SKM-1 (cell line): ENCODE measurements around the gene VPS13C.

Experiments
- DNase-seq: peaks from one replicate; lab custom pipeline; 2025; ENCODE audit not compliant: unreplicated experiment; lab: John Stamatoyannopoulos, UW

VPS13C gene

DNA sequence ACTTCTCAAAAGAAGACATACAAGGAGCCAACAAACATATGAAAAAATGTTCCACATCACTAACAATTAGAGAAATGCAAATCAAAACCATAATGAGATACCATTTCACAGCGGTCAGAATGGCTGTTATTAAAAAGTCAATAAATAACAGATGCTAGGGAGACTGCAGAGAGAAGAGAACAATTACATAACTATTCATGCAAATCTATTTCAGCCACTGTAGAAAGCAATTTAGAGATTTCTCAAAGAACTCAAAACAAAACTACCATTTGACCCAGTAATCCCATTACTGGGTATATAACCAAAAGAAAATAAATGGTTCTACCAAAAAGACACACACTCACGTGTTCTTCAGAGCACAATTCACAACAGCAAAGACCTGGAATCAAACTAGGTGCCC lies 116.3 kb downstream of the VPS13C start:
- no peak for DNase-seq

DNA sequence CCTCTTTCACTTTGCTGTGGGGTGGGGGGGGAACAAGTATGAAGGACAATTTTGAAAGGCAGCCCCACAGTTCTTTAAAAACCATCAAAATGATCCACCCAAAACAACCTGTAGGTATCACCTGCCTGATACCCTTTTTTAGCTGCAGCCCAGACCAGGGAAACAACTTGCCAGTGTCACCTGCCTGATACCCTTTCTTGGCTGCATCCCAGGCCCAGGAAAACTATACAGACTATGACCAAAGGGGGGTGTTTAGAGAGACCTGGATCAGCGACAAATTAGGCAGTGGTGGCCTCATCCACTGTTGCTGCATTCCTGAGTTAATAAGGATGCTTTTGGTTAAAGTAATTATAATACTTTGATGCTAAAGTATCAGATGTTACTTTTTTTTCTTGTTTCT lies 122.0 kb downstream of the VPS13C start:
- no peak for DNase-seq

DNA sequence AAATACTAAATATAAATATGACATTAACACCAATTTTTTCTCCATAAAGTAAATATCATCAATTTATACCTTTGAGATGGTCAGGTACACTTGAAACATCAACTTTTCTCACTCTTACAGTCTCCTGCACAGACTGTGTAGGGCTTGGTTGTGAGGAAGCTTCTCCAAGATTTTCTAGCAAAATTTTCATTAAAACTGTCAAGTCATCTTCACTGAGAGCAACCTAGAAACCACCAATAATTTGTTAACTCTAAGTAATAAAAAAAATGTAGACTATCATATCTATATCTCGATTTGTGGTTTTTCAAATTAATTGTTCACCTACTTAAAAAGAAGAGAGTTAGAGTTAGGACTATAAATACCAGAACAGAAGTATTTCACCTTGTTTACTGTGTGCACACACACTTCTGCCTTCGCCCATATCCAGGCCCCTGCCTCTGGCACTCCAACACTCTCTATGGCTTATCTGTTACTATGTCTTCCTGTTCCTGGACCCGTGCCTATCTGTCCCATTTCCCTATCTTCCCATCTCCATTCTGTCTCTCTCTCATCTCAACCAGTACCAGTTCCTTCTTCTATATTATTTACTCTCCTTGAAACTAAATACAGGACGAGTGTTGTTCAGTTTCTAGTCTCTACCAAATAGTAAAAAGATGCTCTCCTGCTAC lies 123.6 kb downstream of the VPS13C start:
- DNase-seq: no peak

DNA sequence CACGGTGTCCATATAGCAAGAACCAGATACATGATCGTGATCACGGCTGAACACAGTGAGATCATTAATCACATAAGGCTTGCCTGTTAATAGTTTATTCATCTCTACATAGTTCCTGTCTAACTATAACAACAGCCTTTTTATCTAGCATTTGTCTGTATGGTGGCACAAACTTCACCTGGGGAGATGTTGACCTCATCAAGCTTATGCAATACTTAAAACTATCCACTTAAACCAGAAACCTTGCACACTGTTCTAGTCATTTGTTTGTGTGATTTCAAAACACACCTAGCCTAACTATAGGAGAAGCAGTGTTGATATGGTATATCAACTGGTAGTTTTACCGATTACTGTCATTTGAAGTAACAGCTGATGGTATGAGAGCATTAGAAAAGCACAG lies 124.8 kb downstream of the VPS13C start:
- no peak for DNase-seq

DNA sequence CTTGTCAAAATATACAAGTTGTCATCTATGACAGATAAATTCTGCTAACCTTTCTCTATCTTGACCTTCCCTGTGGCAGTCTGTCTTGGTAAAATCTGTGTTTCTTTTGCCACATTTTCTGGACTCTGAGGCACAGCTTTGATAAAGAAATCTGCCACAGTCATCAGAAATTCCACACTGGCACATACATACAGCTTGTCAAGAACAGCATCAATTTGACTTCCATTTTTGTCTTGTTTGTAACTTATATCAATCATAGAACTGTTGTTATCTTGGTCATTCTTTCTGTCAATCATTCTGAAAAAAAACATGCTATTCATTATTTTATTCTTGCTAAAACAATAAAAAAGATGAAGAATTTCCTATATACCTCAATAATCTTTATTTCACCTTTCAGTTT lies 130.8 kb downstream of the VPS13C start:
- no peak for DNase-seq

DNA sequence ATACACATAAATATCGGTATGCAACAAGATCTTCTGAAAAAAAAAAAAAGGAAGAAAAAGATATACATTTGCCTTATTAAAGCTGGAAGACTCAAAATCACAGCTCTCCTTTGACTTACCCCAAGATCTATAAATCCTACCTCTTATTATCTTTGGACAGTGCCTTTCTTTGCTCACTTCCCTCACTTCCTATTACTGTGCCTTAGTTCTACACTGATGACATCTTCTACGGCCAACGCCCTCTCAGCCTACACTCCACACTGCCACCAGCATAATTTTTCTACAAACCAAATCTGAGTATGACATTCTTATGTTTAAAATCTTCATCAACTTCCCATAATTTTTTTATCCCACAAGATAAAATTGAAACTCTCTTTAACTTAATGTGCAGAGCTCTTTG lies 137.1 kb downstream of the VPS13C start:
- DNase-seq: no peak

DNA sequence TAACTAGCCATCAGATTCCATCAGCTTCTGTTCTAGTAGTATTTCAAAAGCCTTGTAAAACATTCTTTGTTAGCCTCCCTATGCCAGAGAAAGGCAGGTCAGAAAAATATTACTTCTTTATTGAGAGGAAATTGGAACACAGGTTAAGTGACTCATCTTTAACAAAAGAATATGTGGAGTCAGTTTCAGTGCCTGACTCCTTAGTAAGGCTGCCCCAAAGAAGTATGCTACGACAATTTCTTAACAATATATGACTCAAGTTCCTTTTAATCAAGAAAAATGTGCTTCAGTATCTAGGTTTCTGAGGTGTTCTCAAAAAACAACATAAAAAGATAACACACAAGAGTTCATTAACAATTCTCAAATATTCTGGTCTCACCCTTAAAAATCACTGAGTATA lies 139.2 kb downstream of the VPS13C start:
- DNase-seq: no peak

DNA sequence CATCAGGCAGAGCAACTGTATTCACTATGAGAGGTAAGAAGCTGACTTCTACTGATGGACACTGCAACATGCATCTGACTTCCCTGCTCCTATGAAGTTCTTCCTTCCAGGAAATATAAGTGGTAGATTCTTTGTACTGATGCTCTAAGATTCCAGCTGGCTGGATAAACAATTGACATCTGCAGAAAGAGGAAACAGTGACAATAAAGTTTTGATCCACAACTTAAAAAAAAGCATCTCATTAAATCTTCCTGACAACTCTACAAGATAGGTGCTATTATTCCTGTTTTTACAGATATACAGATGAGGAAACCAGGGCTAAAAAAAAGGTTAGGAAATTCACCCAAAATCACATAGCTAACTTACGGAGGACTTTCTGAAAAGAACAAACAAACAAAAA lies 142.8 kb downstream of the VPS13C start:
- DNase-seq: no peak

DNA sequence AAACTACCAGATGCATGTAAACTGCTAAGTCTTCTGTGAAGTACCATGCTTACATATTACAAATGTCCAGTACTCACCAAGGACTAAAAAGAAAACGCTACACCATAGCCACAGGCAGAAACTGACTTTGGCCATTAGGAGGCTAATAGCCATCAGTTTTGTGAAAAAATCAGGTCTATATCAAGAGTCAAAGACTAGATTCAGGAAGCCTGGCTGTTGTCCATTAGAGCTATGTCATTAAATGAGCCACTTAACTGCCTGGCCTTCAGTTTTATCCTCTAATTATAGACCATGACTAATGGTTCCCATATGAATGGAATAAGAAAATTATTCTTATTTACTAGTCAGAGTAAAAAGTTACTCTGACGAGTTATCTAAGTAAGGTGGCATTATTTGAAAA lies 144.1 kb downstream of the VPS13C start:
- no peak for DNase-seq

DNA sequence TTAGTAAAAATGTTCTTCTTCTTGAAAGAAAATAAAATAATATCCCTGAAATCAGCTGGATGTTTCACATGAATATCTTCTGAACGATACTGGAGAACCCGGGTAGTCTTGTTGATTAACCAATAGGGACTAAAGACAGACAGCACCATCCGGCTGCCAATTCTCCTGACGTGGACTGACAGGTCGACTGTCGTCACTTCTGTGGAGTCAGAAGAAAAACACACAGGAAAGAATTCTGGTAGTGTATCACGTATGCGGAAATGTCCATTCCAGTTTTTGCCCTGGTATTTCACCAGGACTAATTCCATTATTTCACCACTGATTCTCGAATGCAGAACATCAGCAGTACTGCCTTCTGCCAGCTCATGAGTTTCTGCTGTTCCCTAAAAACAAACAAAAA lies 144.6 kb downstream of the VPS13C start:
- no peak for DNase-seq

DNA sequence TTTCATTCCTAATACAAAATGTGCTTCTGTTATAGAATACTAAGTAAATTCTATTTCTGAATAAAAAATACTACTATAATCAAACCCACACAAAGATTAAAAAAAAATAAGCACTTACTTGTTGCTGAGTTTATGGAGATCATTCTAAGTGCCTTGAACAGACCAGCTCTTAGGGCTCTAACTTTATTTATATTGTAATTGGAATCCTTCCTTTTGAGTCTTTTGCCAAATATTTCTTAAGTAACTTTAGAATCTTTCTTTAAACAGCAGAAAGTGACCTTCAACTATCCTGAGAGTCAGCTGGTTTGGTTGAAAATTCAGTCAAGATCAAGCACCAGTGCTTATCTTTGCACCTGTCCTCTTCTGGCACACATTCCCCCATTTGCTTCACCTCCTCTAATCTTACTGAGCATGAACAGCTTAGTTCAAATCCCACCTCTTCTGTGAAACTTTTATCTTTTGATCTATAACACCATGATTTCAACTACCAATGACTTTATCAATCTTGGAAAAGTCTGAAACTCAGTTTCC lies 149.3 kb downstream of the VPS13C start:
- DNase-seq: no peak

DNA sequence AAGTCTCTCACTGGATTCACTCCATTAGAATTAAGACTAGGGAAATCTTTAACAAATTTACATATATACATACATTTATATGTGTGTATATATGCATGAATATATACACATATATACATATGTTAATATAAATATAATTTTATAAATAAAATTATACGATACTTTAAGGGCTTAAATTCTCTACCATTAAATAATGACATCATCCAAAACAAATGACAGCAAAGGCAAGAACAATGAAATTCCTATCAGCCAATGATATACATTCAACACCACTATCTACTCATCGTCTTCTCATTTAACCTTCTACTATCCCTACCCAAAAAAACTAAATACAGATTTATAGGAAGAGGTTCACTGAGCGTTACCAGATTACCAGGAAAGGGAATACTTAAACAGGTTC lies 152.0 kb downstream of the VPS13C start:
- no peak for DNase-seq

DNA sequence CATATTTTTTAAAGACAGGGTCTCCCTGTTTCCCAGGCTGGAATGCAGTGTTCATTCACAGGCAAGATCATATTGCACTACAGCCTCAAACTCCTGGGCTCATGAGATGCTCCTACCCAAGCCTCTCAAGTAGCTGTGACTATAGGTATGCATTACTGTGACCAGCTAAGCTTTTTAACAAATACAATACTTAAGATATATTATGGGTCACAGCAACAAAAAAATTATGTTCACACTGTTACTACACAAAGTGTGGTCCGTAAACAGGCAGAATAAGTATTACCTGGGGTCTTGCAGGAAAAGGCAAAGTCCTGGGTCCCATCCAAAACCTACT lies 152.5 kb downstream of the VPS13C start:
- DNase-seq: no peak

DNA sequence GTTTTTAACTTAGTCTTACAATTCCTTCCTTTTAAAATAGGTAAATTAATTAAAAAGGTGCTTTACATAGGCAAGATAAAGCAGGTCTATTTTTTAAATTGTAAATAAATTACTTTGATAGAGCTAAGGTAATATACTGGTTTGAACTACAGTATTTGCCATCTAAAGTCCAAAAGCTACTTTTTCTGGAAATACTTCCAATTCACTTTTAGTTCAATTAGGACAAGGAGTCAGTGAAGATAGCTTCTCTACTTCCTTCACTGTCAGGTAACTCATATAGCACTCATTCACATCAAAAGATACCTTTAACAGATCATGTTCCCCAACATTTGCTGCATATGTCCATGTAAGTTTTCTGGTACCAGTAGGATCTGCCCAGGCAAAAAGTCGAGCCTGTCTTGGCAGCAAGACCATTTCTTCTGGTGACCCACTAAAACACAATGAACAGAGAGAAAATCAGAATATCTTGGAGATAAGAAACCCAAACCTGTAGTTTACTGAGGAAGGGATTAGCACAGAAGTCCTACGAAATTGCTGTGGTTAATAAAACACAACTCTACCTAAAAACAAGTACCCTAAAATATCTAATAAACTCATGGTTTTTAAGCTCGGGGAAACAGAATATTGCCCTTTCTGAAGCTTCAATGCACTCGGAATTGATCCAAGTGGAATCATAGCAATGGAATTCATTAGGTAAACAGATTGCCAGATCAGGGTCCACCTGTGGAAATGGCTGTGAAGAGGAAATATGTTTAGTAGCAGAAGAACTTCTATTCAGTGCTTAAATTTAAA lies 153.1 kb downstream of the VPS13C start:
- no peak for DNase-seq

DNA sequence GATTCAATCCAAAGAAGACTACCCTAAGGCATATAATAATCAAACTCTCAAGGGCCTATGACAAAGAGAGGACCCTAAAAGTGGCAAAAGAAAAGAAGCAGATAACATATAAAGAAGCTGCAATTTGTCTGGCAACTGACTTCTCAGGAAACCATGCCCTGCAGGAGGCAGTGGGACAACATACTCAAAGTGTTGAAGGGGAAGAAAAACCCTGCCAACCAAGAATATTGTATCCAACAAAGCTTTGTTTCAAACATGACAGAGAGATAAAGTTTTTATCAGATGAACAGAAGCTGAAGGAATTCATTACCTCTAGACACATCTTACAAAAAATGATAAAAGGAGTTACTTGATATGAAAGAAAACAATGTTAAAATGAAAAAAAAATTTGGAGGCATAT lies 167.1 kb downstream of the VPS13C start:
- no peak for DNase-seq

DNA sequence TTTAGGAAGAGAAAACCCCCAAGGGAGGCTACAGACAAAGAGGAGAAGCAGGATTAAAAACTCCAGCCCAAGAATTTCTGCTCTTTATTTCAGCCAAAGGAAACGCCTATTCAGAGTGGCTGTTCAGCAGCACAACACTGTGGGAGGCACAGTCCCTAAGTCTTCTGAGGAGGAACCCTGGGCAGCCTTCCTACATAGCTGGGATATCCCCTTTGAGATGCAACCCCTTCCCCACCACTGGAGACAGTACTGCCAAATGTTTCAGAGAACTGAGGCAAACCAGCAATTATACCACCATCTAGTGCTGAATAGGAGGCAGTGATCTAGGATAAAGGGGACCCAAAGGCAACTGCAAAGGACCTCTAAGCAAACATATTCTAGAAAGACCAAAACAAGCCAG lies 168.1 kb downstream of the VPS13C start:
- DNase-seq: no peak

DNA sequence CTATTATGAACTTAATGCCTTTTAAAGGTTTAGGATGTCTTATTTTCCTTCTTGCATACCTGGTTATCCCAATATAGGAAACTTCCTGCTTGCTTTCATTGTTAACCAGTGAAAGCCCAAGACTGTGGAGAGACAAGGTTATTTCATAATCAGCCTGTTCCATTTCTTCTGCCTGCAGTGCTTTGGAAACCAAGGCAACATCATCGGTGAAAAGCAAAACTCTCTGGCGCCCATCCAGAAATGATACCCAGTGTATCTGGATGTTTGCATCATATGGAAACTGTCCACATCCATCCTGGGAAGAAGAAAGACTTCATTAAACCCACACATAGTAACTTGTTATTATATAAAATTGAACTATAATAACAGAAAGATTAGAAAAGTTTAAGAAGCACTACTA lies 170.1 kb downstream of the VPS13C start:
- DNase-seq: no peak

DNA sequence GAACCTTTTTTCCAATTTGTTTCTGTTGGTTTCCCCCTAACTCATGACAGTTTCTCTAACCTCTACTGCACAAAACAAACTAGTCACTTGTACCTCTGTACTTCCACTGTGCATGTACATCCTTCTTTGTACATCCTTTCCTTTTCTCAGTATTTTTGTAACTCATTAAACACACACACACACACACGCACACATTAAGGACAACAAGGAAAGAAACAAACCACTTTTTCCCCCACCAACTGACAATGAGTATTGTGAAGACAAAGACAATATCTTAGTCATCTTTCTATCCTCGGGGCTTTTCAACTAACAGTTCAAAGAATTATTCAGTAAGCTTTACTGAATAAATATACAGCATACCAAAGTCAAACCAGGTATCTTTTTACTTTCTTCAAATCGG lies 170.5 kb downstream of the VPS13C start:
- no peak for DNase-seq

DNA sequence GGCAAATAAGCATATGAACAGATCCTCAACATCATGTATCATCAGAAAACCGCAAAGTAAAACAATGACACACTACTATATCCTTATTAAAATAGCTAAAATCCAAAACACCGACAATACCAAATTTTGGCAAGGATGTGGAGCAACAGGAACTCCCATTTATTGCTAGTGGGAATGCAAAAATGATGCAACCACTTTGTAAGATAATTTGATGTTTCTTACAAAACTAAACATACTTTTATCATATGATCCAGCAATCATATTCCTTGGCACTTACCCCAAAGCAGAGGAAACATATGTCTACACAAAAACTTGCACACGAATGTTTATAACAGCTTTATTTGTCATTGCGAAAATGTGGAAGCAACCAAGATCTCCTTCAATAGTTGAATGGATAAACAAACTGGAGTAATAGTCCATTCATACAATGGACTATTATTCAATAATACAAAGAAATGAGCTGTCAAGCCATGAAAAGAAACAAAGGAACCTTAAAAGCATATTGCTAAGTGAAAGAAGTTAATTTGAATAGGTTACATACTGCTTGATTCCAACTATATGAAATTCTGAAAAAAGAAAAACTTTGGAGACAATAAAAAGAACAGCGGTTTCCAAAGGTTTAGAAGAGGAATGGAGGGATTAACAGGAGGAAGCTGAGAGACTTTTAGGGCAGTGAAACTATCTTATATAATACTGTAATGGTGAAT lies 172.0 kb downstream of the VPS13C start:
- no peak for DNase-seq

DNA sequence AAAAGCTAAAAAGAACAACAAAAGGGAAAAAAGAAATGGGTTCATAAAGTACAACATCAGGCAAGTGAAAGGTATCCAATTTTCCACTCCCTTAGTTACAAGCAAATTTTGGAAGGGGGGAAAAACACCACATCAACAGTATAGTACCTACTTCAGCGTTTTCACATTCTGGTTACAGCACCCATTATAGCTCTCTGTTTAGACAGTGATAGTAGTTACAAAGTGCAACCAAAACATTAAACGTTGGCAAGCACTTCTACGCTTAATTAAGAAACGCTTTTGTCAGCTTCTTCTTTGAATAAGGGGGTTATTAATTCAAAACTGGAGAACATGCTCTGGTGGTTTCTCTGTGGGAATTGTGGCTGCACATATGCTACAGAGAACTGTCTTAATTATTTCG lies 180.2 kb downstream of the VPS13C start:
- no peak for DNase-seq

DNA sequence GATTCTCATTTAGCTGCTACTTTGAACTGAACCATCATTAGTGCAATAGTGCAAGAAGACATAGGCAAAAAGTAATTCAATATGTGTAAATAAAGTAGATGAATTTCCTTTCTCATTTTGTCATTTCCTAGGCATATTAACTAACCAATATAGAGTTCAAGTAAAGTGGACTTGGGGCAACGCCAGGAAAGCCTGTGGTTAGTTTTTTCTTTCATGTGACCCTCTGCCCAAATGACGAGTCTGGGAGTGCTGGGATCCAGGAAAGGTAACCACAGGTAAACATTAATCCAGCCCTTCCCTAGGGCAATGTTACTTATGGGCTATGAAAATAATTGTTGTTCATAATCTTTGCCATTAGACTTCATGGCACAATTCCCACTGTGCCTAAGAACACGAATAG lies 181.0 kb downstream of the VPS13C start:
- no peak for DNase-seq

DNA sequence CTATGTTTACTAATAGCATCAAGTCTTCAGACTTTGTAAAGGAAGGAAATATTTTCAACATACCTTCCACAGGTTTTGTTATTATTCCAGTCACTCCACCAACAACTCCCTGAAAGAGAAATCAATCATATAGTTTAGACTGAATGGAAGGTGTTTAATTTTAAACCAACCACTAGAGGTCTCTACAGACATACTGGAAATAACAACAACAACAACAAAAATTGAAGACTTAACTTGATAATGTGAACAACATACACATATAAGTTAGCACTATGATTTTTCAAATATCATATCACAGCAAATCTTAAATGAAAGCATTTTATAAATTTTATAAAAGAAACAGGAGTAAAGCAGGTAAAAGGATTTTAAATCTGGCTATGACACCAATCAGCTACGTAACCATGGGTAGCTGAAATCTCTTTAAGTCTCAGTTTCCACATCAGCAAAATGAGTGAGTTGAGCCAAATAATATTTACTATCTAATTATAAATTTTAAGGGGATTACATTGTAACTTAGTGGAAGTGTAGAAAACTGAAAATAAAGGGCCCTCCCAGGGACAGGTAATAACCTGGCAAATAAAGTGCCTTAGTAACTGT lies 188.2 kb downstream of the VPS13C start:
- DNase-seq: peak; percentile 4
